AG09309 (cell line): ENCODE measurements around the gene TJP2.

Source experiments
- DNase-seq: peaks from one replicate; pipeline ENCODE4 v3.0.0-alpha.2; 2010; ENCODE audit warnings: low read depth
- H3K4me3 ChIP-seq: 2 replicates; pipeline ENCODE4 v1.5.1; 2011; ENCODE audit warnings: mild to moderate bottlenecking, low read depth, low read length, moderate library complexity; ENCODE audit not compliant: control insufficient read depth
- TF ChIP-seq, protein P1 (sequence below): IDR thresholded peaks from 2 replicates; pipeline ENCODE4 v1.5.1; 2011; ENCODE audit warnings: mild to moderate bottlenecking, low read depth, low read length, inconsistent platforms; ENCODE audit not compliant: insufficient read depth, control insufficient read depth; ENCODE audit errors: missing control alignments

Gene TJP2

DNA sequence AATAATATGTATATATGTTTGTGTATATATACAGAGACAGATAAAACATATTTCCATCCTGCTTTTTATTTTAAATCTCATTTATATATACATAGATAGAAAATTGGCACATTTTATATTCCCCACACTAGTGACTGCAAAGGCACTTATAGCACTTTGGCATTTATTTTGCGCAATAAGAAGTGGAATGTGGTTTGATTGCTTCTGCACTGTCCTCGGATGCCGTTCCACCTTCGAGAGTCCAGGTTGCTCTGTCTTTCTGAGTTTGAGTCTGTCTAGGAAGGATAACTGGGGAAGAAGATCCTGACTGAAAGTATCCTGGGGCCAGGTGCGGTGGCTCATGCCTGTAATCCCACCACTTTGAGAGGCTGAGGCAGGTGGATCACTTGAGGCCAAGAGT is 84.5 kb downstream of the TJP2 start:
- TF ChIP-seq, protein P1, sequence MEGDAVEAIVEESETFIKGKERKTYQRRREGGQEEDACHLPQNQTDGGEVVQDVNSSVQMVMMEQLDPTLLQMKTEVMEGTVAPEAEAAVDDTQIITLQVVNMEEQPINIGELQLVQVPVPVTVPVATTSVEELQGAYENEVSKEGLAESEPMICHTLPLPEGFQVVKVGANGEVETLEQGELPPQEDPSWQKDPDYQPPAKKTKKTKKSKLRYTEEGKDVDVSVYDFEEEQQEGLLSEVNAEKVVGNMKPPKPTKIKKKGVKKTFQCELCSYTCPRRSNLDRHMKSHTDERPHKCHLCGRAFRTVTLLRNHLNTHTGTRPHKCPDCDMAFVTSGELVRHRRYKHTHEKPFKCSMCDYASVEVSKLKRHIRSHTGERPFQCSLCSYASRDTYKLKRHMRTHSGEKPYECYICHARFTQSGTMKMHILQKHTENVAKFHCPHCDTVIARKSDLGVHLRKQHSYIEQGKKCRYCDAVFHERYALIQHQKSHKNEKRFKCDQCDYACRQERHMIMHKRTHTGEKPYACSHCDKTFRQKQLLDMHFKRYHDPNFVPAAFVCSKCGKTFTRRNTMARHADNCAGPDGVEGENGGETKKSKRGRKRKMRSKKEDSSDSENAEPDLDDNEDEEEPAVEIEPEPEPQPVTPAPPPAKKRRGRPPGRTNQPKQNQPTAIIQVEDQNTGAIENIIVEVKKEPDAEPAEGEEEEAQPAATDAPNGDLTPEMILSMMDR, result no peak
- DNase-seq, result no peak
- no peak overlapping the region for H3K4me3 ChIP-seq

DNA sequence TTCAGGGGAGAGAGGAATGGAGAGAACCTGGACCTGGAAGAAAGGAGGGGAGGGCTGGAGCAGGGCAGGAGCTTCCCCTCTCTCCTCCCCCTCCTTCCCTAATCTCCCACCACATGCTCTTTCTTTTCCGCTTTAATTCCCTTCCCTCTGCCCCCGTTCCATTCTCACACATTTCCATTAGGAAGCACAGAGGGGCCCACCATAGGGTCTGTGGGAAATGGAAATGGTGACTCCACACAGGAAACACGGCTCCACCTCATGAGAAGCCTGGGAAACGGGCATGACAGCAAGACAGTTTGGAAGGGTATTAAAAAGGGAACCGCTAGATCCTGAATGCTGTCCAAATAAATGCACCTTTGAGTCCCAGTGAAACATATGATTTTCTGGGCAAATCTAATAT is 86.1 kb downstream of the TJP2 start:
- TF ChIP-seq, protein P1, result no peak
- no peak for DNase-seq
- no peak overlapping the region for H3K4me3 ChIP-seq

DNA sequence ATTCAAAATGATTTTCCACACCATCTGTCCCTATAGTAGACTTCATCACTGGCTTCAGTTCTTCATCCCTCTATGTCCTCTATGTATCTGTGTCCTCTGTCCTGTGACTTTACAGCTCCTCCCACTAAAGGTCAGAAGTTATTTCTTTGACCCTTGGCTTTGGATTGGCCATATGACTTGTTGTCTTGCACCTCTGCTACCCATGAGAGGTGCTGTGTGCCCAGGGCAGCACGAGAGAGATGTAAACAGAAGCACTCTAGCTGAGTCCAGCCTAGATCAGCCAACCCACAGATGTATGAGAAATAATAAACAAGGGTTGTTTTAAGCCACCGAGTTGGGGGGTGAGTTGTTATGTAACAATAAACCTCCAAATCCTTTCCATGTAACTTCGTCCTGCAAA is 87.6 kb downstream of the TJP2 start:
- no peak overlapping the region for H3K4me3 ChIP-seq
- TF ChIP-seq, protein P1, result no peak
- DNase-seq, result no peak

DNA sequence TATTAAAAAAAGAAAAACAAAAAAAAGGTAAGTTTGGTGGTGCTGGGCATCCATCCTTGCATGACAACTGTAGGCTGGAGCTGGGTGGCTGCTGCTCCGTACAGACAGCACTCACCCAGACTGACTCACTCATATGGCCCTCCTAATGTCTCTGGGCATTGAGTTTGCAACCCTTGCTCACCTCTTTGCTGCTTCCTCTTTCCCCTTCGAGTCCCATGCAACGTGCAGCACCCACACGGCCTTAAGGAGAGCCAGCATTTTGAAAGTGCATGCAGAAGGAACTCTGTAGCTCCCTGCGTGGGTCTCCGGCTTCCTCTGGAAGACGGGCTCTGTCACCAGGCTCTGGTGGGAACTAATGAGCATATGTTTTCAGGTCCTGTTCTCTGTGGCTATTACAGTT is 90.4 kb downstream of the TJP2 start:
- TF ChIP-seq, protein P1, result no peak
- no peak overlapping the region for H3K4me3 ChIP-seq
- no peak for DNase-seq

- TF ChIP-seq, protein P1, result no peak
- no peak for DNase-seq
- no peak overlapping the region for H3K4me3 ChIP-seq
Measured at GRCh38 chr9:69265891-69266290, 91.8 kb downstream of the TJP2 start.

DNA sequence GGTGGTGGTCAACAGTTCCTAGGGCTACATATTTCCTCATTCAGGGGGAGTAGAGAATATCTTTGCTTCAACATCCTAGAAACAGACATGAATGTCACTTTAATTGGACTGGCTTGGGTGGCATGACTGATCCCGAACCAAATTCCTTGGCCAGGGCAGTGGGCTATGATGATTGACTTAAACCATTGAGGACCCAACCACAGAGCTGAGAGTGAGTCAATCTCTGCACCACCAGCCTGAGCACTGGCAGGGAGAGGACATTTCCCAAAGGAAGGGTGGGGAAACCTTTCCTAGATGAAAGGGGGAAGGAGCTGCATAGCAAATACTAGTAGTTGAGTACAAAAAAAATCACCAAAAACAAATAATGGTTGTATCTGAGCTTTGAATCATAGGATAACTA is 98.1 kb downstream of the TJP2 start:
- TF ChIP-seq, protein P1, result no peak

DNA sequence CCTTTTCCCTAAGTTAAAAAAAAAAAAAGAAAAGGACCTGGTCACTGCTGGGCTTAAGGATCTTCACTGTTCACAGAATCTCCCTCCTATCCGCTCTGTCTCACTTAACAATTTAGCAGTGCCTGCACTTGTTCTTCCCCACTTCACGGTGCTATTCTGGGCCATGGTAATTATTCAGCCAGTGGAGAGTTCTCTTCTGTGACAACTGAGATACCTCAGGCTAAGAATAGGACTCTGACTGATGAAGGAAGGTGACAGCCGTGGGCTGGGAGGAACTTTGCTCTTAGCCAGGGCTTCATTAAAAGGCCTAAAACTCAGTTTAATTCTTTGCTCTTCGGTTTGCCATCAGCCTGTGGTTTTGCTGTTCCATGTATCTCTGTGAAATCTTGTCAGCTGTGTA is 99.1 kb downstream of the TJP2 start:
- DNase-seq, result no peak
- H3K4me3 ChIP-seq, result no peak overlapping the region
- TF ChIP-seq, protein P1, result no peak

More for the DNA sequence above, 98.1 kb downstream of the TJP2 start:
- H3K4me3 ChIP-seq, result no peak overlapping the region
- no peak for DNase-seq
